ENCODE data around the gene NXPH1.

The NXPH1 gene

GRCh38 chr7:8481096-8481495, 47.7 kb downstream of the NXPH1 start:
- Histone ChIP-seq H3K27me3 (ENCODE audit: control insufficient read depth, insufficient read depth, low read length) (no peaks in the 10 kb centered on the region), H3K4me3 (ENCODE audit: low read depth, low read length) (no peak overlapping the region), H3K4me1 (ENCODE audit: control insufficient read depth, insufficient read depth, low read length) (no peaks in the 10 kb centered on the region), H3K9ac (ENCODE audit: low read depth, low read length) (no peak overlapping the region), H3K9me3 (ENCODE audit: control insufficient read depth, insufficient read depth, low read length) (no peaks in the 10 kb centered on the region), H3K36me3 (ENCODE audit: control insufficient read depth, insufficient read depth, low read length) (no peaks in the 10 kb centered on the region)

GRCh38 chr7:8481752-8482446, 48.5 kb downstream of the NXPH1 start:
- Histone ChIP-seq H3K4me1 (ENCODE audit: control insufficient read depth, insufficient read depth, low read length) (no peaks in the 10 kb centered on the region), H3K36me3 (ENCODE audit: control insufficient read depth, insufficient read depth, low read length) (no peaks in the 10 kb centered on the region), H3K4me3 (ENCODE audit: low read depth, low read length) (no peak overlapping the region), H3K9ac (ENCODE audit: low read depth, low read length) (no peak overlapping the region), H3K27me3 (ENCODE audit: control insufficient read depth, insufficient read depth, low read length) (no peaks in the 10 kb centered on the region), H3K9me3 (ENCODE audit: control insufficient read depth, insufficient read depth, low read length) (no peaks in the 10 kb centered on the region)

GRCh38 chr7:8490391-8491045, 57.1 kb downstream of the NXPH1 start:
- H3K36me3 ChIP-seq (ENCODE audit: control insufficient read depth, insufficient read depth, low read length), result no peaks in the 10 kb centered on the region
- H3K9me3 ChIP-seq (ENCODE audit: control insufficient read depth, insufficient read depth, low read length), result no peaks in the 10 kb centered on the region
- no peaks in the 10 kb centered on the region for H3K4me1 ChIP-seq (ENCODE audit: control insufficient read depth, insufficient read depth, low read length)
- H3K4me3 ChIP-seq (ENCODE audit: low read depth, low read length), result no peak overlapping the region
- H3K9ac ChIP-seq (ENCODE audit: low read depth, low read length), result no peak overlapping the region
- no peaks in the 10 kb centered on the region for H3K27me3 ChIP-seq (ENCODE audit: control insufficient read depth, insufficient read depth, low read length)

- Histone ChIP-seq H3K36me3 (ENCODE audit: control insufficient read depth, insufficient read depth, low read length) (no peaks in the 10 kb centered on the region), H3K27me3 (ENCODE audit: control insufficient read depth, insufficient read depth, low read length) (no peaks in the 10 kb centered on the region), H3K9me3 (ENCODE audit: control insufficient read depth, insufficient read depth, low read length) (no peaks in the 10 kb centered on the region), H3K9ac (ENCODE audit: low read depth, low read length) (no peak overlapping the region), H3K4me3 (ENCODE audit: low read depth, low read length) (no peak overlapping the region), H3K4me1 (ENCODE audit: control insufficient read depth, insufficient read depth, low read length) (no peaks in the 10 kb centered on the region)
These were observed 57.7 kb downstream of the NXPH1 start for GRCh38 chr7:8491106-8491505.

- Histone ChIP-seq H3K9me3 (ENCODE audit: control insufficient read depth, insufficient read depth, low read length) (no peaks in the 10 kb centered on the region), H3K9ac (ENCODE audit: low read depth, low read length) (no peak overlapping the region), H3K4me1 (ENCODE audit: control insufficient read depth, insufficient read depth, low read length) (no peaks in the 10 kb centered on the region), H3K27me3 (ENCODE audit: control insufficient read depth, insufficient read depth, low read length) (no peaks in the 10 kb centered on the region), H3K4me3 (ENCODE audit: low read depth, low read length) (no peak overlapping the region), H3K36me3 (ENCODE audit: control insufficient read depth, insufficient read depth, low read length) (no peaks in the 10 kb centered on the region)
These were observed 58.4 kb downstream of the NXPH1 start for GRCh38 chr7:8491544-8492489.

- Histone ChIP-seq H3K9ac (ENCODE audit: low read depth, low read length) (no peak overlapping the region), H3K27me3 (ENCODE audit: control insufficient read depth, insufficient read depth, low read length) (no peaks in the 10 kb centered on the region), H3K4me3 (ENCODE audit: low read depth, low read length) (no peak overlapping the region), H3K4me1 (ENCODE audit: control insufficient read depth, insufficient read depth, low read length) (no peaks in the 10 kb centered on the region), H3K36me3 (ENCODE audit: control insufficient read depth, insufficient read depth, low read length) (no peaks in the 10 kb centered on the region), H3K9me3 (ENCODE audit: control insufficient read depth, insufficient read depth, low read length) (no peaks in the 10 kb centered on the region)
These were observed 65.7 kb downstream of the NXPH1 start for GRCh38 chr7:8499128-8499527.

- Histone ChIP-seq H3K4me3 (ENCODE audit: low read depth, low read length) (no peak overlapping the region), H3K27me3 (ENCODE audit: control insufficient read depth, insufficient read depth, low read length) (no peaks in the 10 kb centered on the region)
These were observed 66.9 kb downstream of the NXPH1 start for GRCh38 chr7:8500286-8500685.

GRCh38 chr7:8507566-8507965, 74.2 kb downstream of the NXPH1 start:
- Histone ChIP-seq H3K9ac (ENCODE audit: low read depth, low read length) (no peak overlapping the region), H3K27me3 (ENCODE audit: control insufficient read depth, insufficient read depth, low read length) (no peaks in the 10 kb centered on the region), H3K9me3 (ENCODE audit: control insufficient read depth, insufficient read depth, low read length) (no peaks in the 10 kb centered on the region), H3K36me3 (ENCODE audit: control insufficient read depth, insufficient read depth, low read length) (no peaks in the 10 kb centered on the region), H3K4me1 (ENCODE audit: control insufficient read depth, insufficient read depth, low read length) (peaks cover 3% of the 10 kb centered on the region), H3K4me3 (ENCODE audit: low read depth, low read length) (no peak overlapping the region)

More at GRCh38 chr7:8500286-8500685, 66.9 kb downstream of the NXPH1 start:
- no peaks in the 10 kb centered on the region for H3K9me3 ChIP-seq (ENCODE audit: control insufficient read depth, insufficient read depth, low read length)
- no peaks in the 10 kb centered on the region for H3K36me3 ChIP-seq (ENCODE audit: control insufficient read depth, insufficient read depth, low read length)
- H3K9ac ChIP-seq (ENCODE audit: low read depth, low read length), result no peak overlapping the region
- no peaks in the 10 kb centered on the region for H3K4me1 ChIP-seq (ENCODE audit: control insufficient read depth, insufficient read depth, low read length)

- Histone ChIP-seq H3K27me3 (ENCODE audit: control insufficient read depth, insufficient read depth, low read length) (no peaks in the 10 kb centered on the region), H3K9ac (ENCODE audit: low read depth, low read length) (no peak overlapping the region), H3K4me1 (ENCODE audit: control insufficient read depth, insufficient read depth, low read length) (peaks cover 3% of the 10 kb centered on the region), H3K9me3 (ENCODE audit: control insufficient read depth, insufficient read depth, low read length) (no peaks in the 10 kb centered on the region), H3K36me3 (ENCODE audit: control insufficient read depth, insufficient read depth, low read length) (no peaks in the 10 kb centered on the region), H3K4me3 (ENCODE audit: low read depth, low read length) (no peak overlapping the region)
These were observed 76.2 kb downstream of the NXPH1 start for GRCh38 chr7:8509621-8510020.

GRCh38 chr7:8511855-8512254, 78.4 kb downstream of the NXPH1 start:
- Histone ChIP-seq H3K27me3 (ENCODE audit: control insufficient read depth, insufficient read depth, low read length) (no peaks in the 10 kb centered on the region), H3K4me1 (ENCODE audit: control insufficient read depth, insufficient read depth, low read length) (peaks cover 1% of the 10 kb centered on the region), H3K36me3 (ENCODE audit: control insufficient read depth, insufficient read depth, low read length) (no peaks in the 10 kb centered on the region), H3K9ac (ENCODE audit: low read depth, low read length) (no peak overlapping the region), H3K9me3 (ENCODE audit: control insufficient read depth, insufficient read depth, low read length) (no peaks in the 10 kb centered on the region), H3K4me3 (ENCODE audit: low read depth, low read length) (no peak overlapping the region)

GRCh38 chr7:8514781-8515519, 81.5 kb downstream of the NXPH1 start:
- Histone ChIP-seq H3K4me1 (ENCODE audit: control insufficient read depth, insufficient read depth, low read length) (no peaks in the 10 kb centered on the region), H3K36me3 (ENCODE audit: control insufficient read depth, insufficient read depth, low read length) (no peaks in the 10 kb centered on the region), H3K9ac (ENCODE audit: low read depth, low read length) (no peak overlapping the region), H3K4me3 (ENCODE audit: low read depth, low read length) (no peak overlapping the region), H3K27me3 (ENCODE audit: control insufficient read depth, insufficient read depth, low read length) (no peaks in the 10 kb centered on the region), H3K9me3 (ENCODE audit: control insufficient read depth, insufficient read depth, low read length) (no peaks in the 10 kb centered on the region)
